GM18909 (cell line): ENCODE measurements around the gene ZBTB44.

Source experiments
- ATAC-seq: cut with Tn5 transposase; IDR thresholded peaks from one replicate; pipeline ENCODE4 v1.9.1; 2021; ENCODE audit warnings: mild to moderate bottlenecking; ENCODE audit not compliant: unreplicated experiment, poor library complexity

The ZBTB44 gene

GRCh38 chr11:130216591-130217132 lies 98.1 kb downstream of the ZBTB44 start:
- no peak for ATAC-seq

GRCh38 chr11:130216221-130216550 lies 98.5 kb downstream of the ZBTB44 start:
- no peak for ATAC-seq

GRCh38 chr11:130215531-130216220 lies 99.0 kb downstream of the ZBTB44 start:
- ATAC-seq: no peak

- no peak for ATAC-seq
Observed at GRCh38 chr11:130214861-130215530, 99.7 kb downstream of the ZBTB44 start.

GRCh38 chr11:130213979-130214281 lies 100.8 kb downstream of the ZBTB44 start:
- no peak for ATAC-seq

- peak; percentile 79 for ATAC-seq
Observed at GRCh38 chr11:130213143-130213978, 101.4 kb downstream of the ZBTB44 start.

GRCh38 chr11:130212431-130212961 lies 102.2 kb downstream of the ZBTB44 start:
- peak; percentile 28 for ATAC-seq

GRCh38 chr11:130211781-130212401 lies 102.8 kb downstream of the ZBTB44 start:
- no peak for ATAC-seq

GRCh38 chr11:130211144-130211543 lies 103.6 kb downstream of the ZBTB44 start:
- no peak for ATAC-seq

- no peak for ATAC-seq
Observed at GRCh38 chr11:130209954-130210854, 104.5 kb downstream of the ZBTB44 start.

GRCh38 chr11:130209128-130209932 lies 105.4 kb downstream of the ZBTB44 start:
- no peak for ATAC-seq

- ATAC-seq: no peak
Observed at GRCh38 chr11:130208241-130209127, 106.2 kb downstream of the ZBTB44 start.

GRCh38 chr11:130206141-130206540 lies 108.6 kb downstream of the ZBTB44 start:
- no peak for ATAC-seq

GRCh38 chr11:130204703-130205095 lies 110.0 kb downstream of the ZBTB44 start:
- no peak for ATAC-seq

- no peak for ATAC-seq
Observed at GRCh38 chr11:130203766-130204702, 110.7 kb downstream of the ZBTB44 start.

- ATAC-seq: no peak
Observed at GRCh38 chr11:130202818-130203689, 111.7 kb downstream of the ZBTB44 start.
